ENCODE measurements around the gene STK32B.

The STK32B gene

GRCh38 chr4:5479518-5480060, 428.3 kb downstream of the STK32B start:
- no peak for DNase-seq

GRCh38 chr4:5488413-5488812, 437.1 kb downstream of the STK32B start:
- DNase-seq = no peak

- DNase-seq = no peak
Observed at GRCh38 chr4:5489260-5489659, 438.0 kb downstream of the STK32B start.

- DNase-seq = no peak
Observed at GRCh38 chr4:5497489-5497888, 446.2 kb downstream of the STK32B start.

GRCh38 chr4:5500165-5500564, 448.9 kb downstream of the STK32B start:
- DNase-seq = peak; percentile 15 to 40 (median 27)

GRCh38 chr4:5503336-5503936, 452.2 kb downstream of the STK32B start:
- no peak for DNase-seq

- no peak for DNase-seq
Observed at GRCh38 chr4:5504486-5504885, 453.2 kb downstream of the STK32B start.

GRCh38 chr4:5510504-5510903, 459.2 kb downstream of the STK32B start:
- DNase-seq = no peak

GRCh38 chr4:5511791-5512190, 460.5 kb downstream of the STK32B start:
- peak in 1 of 3 donors; percentile 1 for DNase-seq

GRCh38 chr4:5515646-5516045, 464.4 kb downstream of the STK32B start:
- DNase-seq = no peak

GRCh38 chr4:5517372-5517771, 466.1 kb downstream of the STK32B start:
- no peak for DNase-seq

- no peak for DNase-seq
Observed at GRCh38 chr4:5524446-5525299, 473.4 kb downstream of the STK32B start.

- DNase-seq = no peak
Observed at GRCh38 chr4:5526080-5526846, 475.0 kb downstream of the STK32B start.

- no peak for DNase-seq
Observed at GRCh38 chr4:5527211-5527610, 475.9 kb downstream of the STK32B start.

- no peak for DNase-seq
Observed at GRCh38 chr4:5528031-5528436, 476.8 kb downstream of the STK32B start.

GRCh38 chr4:5532100-5532499, 480.8 kb downstream of the STK32B start:
- no peak for DNase-seq

GRCh38 chr4:5539584-5539983, 488.3 kb downstream of the STK32B start:
- no peak for DNase-seq

- DNase-seq = no peak
Observed at GRCh38 chr4:5541169-5541568, 489.9 kb downstream of the STK32B start.

GRCh38 chr4:5543681-5544080, 492.4 kb downstream of the STK32B start:
- no peak for DNase-seq

GRCh38 chr4:5544762-5545161, 493.5 kb downstream of the STK32B start:
- DNase-seq = no peak

GRCh38 chr4:5545271-5545670, 494.0 kb downstream of the STK32B start:
- no peak for DNase-seq

- DNase-seq = no peak
Observed at GRCh38 chr4:5547651-5548249, 496.5 kb downstream of the STK32B start.
